ENCODE measurements around the gene RILPL1.
"Not testable (repeated sequence)": the region's sequence is repeated elsewhere in the genome, so short reads cannot be mapped to it uniquely, and the experiment has no call there.

RILPL1 gene

GRCh38 chr12:123465084-123465483 is 68.4 kb downstream of the RILPL1 start:
- no peak for DNase-seq (ENCODE audit: low read depth)

- not testable (repeated sequence) for DNase-seq (ENCODE audit: low read depth)
These were observed 70.3 kb downstream of the RILPL1 start for GRCh38 chr12:123463174-123463573.

GRCh38 chr12:123457980-123458779 is 75.3 kb downstream of the RILPL1 start, which contains the start of gene SNRNP35:
Gene SNRNP35, plus strand, starts transcription at chr12:123458139. Its CDS starts 7,402 bp downstream, at chr12:123465541.
- DNase-seq (ENCODE audit: low read depth): peak; percentile 76

- DNase-seq (ENCODE audit: low read depth): no peak
These were observed 80.4 kb downstream of the RILPL1 start for GRCh38 chr12:123453165-123453564.

- DNase-seq (ENCODE audit: low read depth): not testable (repeated sequence)
These were observed 81.3 kb downstream of the RILPL1 start for GRCh38 chr12:123452276-123452550.

- no peak for DNase-seq (ENCODE audit: low read depth)
These were observed 82.9 kb downstream of the RILPL1 start for GRCh38 chr12:123450636-123451035.

DNA sequence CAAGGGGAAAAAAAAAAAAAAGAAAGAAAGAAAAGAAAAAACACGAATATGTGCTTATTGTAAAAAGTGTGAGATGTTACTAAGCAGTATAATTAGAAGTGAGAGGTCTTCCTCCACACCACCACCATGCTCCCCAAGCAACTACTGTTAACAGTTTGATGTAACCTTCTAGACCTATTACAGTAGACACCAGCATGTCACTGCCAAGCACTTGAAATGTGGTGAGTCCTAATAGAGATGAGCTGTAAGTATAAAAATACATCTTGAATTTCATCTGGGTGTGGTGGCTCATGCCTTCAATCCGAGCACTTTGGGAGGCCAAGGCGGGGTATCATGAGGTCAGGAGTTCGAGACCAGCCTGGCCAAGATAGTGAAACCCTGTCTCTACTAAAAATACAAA is 83.7 kb downstream of the RILPL1 start:
- DNase-seq (ENCODE audit: low read depth): no peak

DNA sequence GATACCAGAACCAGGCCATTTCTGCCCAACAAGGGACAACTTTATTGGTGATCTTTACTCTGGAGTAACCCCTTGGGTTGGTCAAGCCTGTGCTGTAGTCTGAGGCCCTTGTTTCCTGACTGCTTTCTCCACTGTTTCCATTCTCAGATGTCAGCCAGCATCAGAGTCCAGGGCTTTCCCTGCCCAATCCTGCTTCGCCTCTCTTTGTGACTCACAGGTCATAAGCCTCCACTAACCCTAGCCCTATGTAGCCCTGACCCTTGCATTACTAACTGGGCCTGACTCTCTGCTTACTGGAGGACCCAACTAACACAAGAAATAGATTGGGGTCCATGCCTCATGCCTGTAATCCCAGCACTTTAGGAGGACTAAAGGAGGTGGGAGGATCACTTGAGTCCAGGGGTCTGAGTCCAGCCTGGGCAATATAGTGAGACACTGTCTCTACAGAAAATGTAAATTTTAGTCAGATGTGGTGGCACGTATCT is 84.2 kb downstream of the RILPL1 start:
- DNase-seq (ENCODE audit: low read depth): no peak

GRCh38 chr12:123446333-123446713 is 87.2 kb downstream of the RILPL1 start:
- DNase-seq (ENCODE audit: low read depth): no peak

DNA sequence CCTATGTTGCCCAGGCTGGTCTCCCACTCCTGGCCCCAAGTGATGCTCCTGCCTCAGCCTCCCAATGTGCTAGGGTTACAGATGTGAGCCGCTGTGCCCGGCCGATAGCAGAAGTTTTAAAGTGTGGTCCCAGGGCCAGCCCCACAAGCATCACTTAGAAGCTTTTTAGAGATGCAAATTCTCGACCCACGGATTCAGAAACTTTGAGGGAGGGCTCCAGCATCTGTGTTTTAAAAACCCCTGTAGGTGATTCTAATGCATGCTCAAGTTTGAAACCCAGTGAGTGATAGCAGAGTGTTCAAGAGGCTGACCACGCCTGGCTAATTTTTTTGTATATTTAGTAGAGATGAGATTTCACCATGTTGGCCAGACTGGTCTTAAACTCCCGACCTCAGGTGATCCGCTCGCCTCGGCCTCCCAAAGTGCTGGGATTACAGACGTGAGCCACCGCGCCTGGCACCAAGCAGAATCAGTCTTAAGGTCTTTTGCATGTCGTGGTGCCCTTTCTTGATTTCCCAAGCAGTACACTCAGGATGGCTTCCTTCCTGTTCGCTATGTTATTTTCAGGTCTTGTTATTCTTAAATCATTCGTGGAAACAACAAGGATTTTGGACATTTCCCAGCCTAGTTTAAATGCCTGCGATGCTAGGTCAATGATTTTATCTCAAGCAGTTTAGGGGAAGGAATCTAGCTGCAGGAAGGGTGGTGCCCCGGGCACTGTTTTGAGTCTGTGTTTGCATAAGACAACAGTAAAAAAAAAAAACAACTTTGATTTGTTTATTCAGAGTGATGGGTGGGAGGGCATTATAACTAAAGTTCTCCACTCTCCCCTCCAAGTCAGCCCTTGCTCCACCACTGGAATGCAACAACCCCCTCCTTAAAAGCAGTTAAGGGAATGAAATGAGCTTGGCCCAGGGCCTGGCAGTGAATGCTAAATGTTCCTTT is 87.9 kb downstream of the RILPL1 start:
- peak; percentile 58 for DNase-seq (ENCODE audit: low read depth)

- DNase-seq (ENCODE audit: low read depth): no peak
These were observed 89.2 kb downstream of the RILPL1 start for GRCh38 chr12:123444092-123445026.

GRCh38 chr12:123442774-123443173 is 90.7 kb downstream of the RILPL1 start:
- no peak for DNase-seq (ENCODE audit: low read depth)

GRCh38 chr12:123441523-123442164 is 91.9 kb downstream of the RILPL1 start:
- no peak for DNase-seq (ENCODE audit: low read depth)

DNA sequence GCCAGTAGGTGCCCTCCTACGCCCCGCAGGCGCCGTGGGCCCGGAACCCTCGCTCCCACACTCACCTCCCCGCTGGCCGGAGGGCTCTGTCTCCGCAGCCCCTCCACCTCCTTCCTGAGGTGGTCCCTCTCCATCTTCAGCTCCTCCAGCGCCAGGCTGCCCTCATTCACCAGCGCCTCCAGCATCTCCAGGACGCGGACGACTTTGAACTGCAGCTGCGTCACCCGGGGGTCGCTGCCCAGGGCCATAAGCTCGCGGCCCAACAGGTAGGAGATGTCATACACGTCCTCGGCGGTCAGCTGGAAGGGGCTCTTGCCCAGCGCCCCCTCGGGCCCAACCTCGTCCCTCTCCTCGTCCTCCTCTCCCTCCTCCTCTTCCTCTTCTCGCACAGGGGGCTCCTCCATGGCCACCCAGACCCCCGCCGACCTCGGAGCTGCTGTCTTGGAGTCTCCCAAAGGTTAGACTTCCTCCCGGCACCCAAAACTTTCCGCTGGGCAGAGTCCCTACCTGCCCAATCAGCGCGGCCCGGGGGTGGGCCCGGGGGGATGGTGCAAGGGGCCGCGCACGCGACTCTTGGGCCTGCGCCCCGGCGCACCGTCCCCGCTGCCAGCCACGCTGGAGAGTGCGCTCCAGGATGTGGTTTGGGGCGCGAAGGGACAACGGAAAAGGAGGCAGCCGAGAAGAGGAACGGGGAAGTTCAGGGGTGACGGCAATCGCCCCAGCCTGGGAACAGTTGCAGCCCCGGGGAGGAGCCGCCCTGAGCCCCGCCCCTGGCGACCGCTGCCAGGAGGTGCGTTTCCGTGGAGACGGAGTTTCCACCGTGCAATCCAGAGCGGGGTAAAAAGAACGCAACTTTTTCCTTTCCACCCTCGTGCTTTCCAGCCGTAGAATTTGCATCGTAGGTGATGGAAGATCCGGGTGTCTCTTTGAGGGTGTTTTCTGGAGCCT is 97.2 kb downstream of the RILPL1 start, which contains the start of gene RILPL2:
RILPL2 (minus strand) TSS at position 668 of the 948 bp plus-strand sequence; CDS start at position 404, 264 bp downstream.
- peak; percentile 74 for DNase-seq (ENCODE audit: low read depth)

GRCh38 chr12:123435636-123436016 is 97.9 kb downstream of the RILPL1 start:
- no peak for DNase-seq (ENCODE audit: low read depth)

DNA sequence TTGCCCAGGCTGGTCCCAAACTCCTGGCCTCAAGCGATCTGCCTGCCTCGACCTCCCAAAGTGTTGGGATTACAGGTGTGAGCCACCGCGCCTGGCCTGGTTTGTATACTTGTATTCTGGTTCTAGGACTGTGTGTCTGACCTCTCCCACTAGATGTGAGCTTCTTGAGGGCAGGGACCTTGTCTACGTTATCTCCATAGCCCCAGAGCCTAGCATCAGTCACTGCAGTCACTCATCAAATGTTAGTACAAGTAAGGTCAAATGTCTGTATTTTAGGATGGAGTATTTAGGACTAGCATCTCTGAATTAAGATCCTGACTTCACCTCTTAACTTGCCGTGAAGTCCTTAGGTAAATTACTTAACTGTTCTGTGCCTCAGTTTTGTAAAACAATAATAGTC is 99.9 kb downstream of the RILPL1 start:
- DNase-seq (ENCODE audit: low read depth): no peak

DNA sequence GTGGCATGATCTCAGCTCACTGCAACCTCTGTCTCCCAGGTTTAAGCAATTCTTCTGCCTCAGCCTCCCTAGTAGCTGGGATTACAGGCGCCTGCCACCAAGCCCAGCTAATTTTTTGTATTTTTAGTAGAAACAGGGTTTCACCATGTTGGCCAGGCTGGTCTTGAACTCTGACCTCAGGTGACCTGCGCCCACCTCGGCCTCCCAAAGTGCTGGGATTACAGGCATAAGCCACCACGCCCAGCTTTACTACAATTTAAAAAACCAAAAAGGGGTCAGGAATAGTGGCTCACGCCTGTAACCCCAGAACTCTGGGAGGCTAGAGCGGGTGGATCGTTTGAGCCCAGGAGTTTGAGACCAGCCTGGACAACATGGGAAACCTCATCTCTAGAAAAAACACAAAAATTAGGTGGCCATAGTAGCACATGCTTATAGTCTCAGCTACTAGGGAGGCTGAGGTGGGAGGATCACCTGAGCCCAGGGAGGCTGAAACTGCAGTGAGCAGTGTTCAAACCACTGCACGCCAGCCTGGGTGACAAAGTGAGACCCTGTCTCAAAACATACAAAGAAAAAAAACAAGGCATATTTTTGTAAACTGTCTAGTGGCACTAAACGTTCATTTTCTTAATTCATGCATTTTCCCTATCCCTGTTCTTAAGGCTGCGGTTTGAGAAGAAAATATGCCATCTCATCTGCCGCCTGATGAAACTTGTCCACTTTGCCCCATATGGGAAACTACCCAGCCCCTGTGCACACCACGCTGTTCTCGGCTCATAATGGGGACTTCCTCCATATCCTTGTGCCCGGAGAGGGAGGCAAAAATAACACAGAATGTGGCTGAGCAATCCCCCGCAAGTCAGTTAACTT is 101.3 kb downstream of the RILPL1 start:
- not testable (repeated sequence) for DNase-seq (ENCODE audit: low read depth)

GRCh38 chr12:123429101-123429500 is 104.4 kb downstream of the RILPL1 start:
- DNase-seq (ENCODE audit: low read depth): not testable (repeated sequence)

- no peak for DNase-seq (ENCODE audit: low read depth)
These were observed 104.9 kb downstream of the RILPL1 start for GRCh38 chr12:123428591-123428990.
